ENCODE measurements around the gene ST8SIA1.

The ST8SIA1 gene

GRCh38 chr12:22282283-22282682 is 52.2 kb downstream of the ST8SIA1 start:
- H3K4me3 Mint-ChIP-seq, result no peak overlapping the region

GRCh38 chr12:22276867-22277266 is 57.6 kb downstream of the ST8SIA1 start:
- H3K27me3 Mint-ChIP-seq, result peaks cover 2% of the 10 kb centered on the region
- no peak overlapping the region for H3K4me3 Mint-ChIP-seq
- no peaks in the 10 kb centered on the region for H3K36me3 Mint-ChIP-seq
- no peaks in the 10 kb centered on the region for H3K4me1 Mint-ChIP-seq (ENCODE audit: low read depth)
- H3K27ac Mint-ChIP-seq, result no peak overlapping the region
- no peaks in the 10 kb centered on the region for H3K9me3 Mint-ChIP-seq (ENCODE audit: low read depth)

More at GRCh38 chr12:22282283-22282682, 52.2 kb downstream of the ST8SIA1 start:
- Mint-ChIP-seq H3K36me3 (no peaks in the 10 kb centered on the region), H3K9me3 (ENCODE audit: low read depth) (no peaks in the 10 kb centered on the region), H3K27me3 (no peaks in the 10 kb centered on the region), H3K27ac (no peak overlapping the region), H3K4me1 (ENCODE audit: low read depth) (peaks cover 3% of the 10 kb centered on the region)

GRCh38 chr12:22276313-22276712 is 58.2 kb downstream of the ST8SIA1 start:
- H3K4me3 Mint-ChIP-seq, result no peak overlapping the region
- H3K27ac Mint-ChIP-seq, result no peak overlapping the region
- no peaks in the 10 kb centered on the region for H3K36me3 Mint-ChIP-seq
- H3K27me3 Mint-ChIP-seq, result peaks cover 3% of the 10 kb centered on the region
- H3K9me3 Mint-ChIP-seq (ENCODE audit: low read depth), result no peaks in the 10 kb centered on the region
- H3K4me1 Mint-ChIP-seq (ENCODE audit: low read depth), result no peaks in the 10 kb centered on the region

GRCh38 chr12:22275843-22276242 is 58.7 kb downstream of the ST8SIA1 start:
- Mint-ChIP-seq H3K36me3 (no peaks in the 10 kb centered on the region), H3K27me3 (peaks cover 3% of the 10 kb centered on the region), H3K27ac (no peak overlapping the region), H3K4me3 (no peak overlapping the region), H3K4me1 (ENCODE audit: low read depth) (no peaks in the 10 kb centered on the region), H3K9me3 (ENCODE audit: low read depth) (no peaks in the 10 kb centered on the region)

- H3K36me3 Mint-ChIP-seq, result no peaks in the 10 kb centered on the region
- peaks cover 3% of the 10 kb centered on the region for H3K27me3 Mint-ChIP-seq
- H3K9me3 Mint-ChIP-seq (ENCODE audit: low read depth), result no peaks in the 10 kb centered on the region
- no peak overlapping the region for H3K27ac Mint-ChIP-seq
- H3K4me1 Mint-ChIP-seq (ENCODE audit: low read depth), result no peaks in the 10 kb centered on the region
- no peak overlapping the region for H3K4me3 Mint-ChIP-seq
These were observed 62.0 kb downstream of the ST8SIA1 start for GRCh38 chr12:22272335-22273151.

- Mint-ChIP-seq H3K9me3 (ENCODE audit: low read depth) (no peaks in the 10 kb centered on the region), H3K4me1 (ENCODE audit: low read depth) (no peaks in the 10 kb centered on the region), H3K27ac (no peak overlapping the region), H3K36me3 (no peaks in the 10 kb centered on the region), H3K4me3 (no peak overlapping the region), H3K27me3 (peaks cover 3% of the 10 kb centered on the region)
These were observed 63.5 kb downstream of the ST8SIA1 start for GRCh38 chr12:22271023-22271422.

GRCh38 chr12:22268973-22269372 is 65.5 kb downstream of the ST8SIA1 start:
- Mint-ChIP-seq H3K36me3 (no peaks in the 10 kb centered on the region), H3K4me3 (no peak overlapping the region), H3K4me1 (ENCODE audit: low read depth) (no peaks in the 10 kb centered on the region), H3K9me3 (ENCODE audit: low read depth) (no peaks in the 10 kb centered on the region), H3K27ac (no peak overlapping the region), H3K27me3 (peaks cover 3% of the 10 kb centered on the region)

- Mint-ChIP-seq H3K4me1 (ENCODE audit: low read depth) (no peaks in the 10 kb centered on the region), H3K27ac (no peak overlapping the region), H3K9me3 (ENCODE audit: low read depth) (no peaks in the 10 kb centered on the region), H3K36me3 (no peaks in the 10 kb centered on the region), H3K4me3 (peak overlapping the region; percentile 9), H3K27me3 (peaks cover 3% of the 10 kb centered on the region)
These were observed 66.1 kb downstream of the ST8SIA1 start for GRCh38 chr12:22268406-22268805.

GRCh38 chr12:22266101-22266500 is 68.4 kb downstream of the ST8SIA1 start:
- H3K36me3 Mint-ChIP-seq, result no peaks in the 10 kb centered on the region
- no peak overlapping the region for H3K27ac Mint-ChIP-seq
- H3K27me3 Mint-ChIP-seq, result no peaks in the 10 kb centered on the region
- no peak overlapping the region for H3K4me3 Mint-ChIP-seq
- no peaks in the 10 kb centered on the region for H3K9me3 Mint-ChIP-seq (ENCODE audit: low read depth)
- H3K4me1 Mint-ChIP-seq (ENCODE audit: low read depth), result no peaks in the 10 kb centered on the region

- no peak overlapping the region for H3K4me3 Mint-ChIP-seq
- H3K27me3 Mint-ChIP-seq, result no peaks in the 10 kb centered on the region
- no peaks in the 10 kb centered on the region for H3K4me1 Mint-ChIP-seq (ENCODE audit: low read depth)
- no peaks in the 10 kb centered on the region for H3K36me3 Mint-ChIP-seq
- H3K27ac Mint-ChIP-seq, result no peak overlapping the region
- no peaks in the 10 kb centered on the region for H3K9me3 Mint-ChIP-seq (ENCODE audit: low read depth)
These were observed 70.1 kb downstream of the ST8SIA1 start for GRCh38 chr12:22264380-22264779.

- Mint-ChIP-seq H3K4me1 (ENCODE audit: low read depth) (no peaks in the 10 kb centered on the region), H3K9me3 (ENCODE audit: low read depth) (no peaks in the 10 kb centered on the region), H3K27ac (no peak overlapping the region), H3K36me3 (no peaks in the 10 kb centered on the region), H3K4me3 (no peak overlapping the region), H3K27me3 (no peaks in the 10 kb centered on the region)
These were observed 72.2 kb downstream of the ST8SIA1 start for GRCh38 chr12:22262309-22262708.

- H3K27ac Mint-ChIP-seq, result no peak overlapping the region
These were observed 77.4 kb downstream of the ST8SIA1 start for GRCh38 chr12:22257100-22257499.

GRCh38 chr12:22256605-22257004 is 77.9 kb downstream of the ST8SIA1 start:
- Mint-ChIP-seq H3K27me3 (no peaks in the 10 kb centered on the region), H3K27ac (no peak overlapping the region), H3K4me1 (ENCODE audit: low read depth) (no peaks in the 10 kb centered on the region), H3K4me3 (no peak overlapping the region), H3K36me3 (no peaks in the 10 kb centered on the region), H3K9me3 (ENCODE audit: low read depth) (no peaks in the 10 kb centered on the region)

More at GRCh38 chr12:22257100-22257499, 77.4 kb downstream of the ST8SIA1 start:
- H3K9me3 Mint-ChIP-seq (ENCODE audit: low read depth), result no peaks in the 10 kb centered on the region
- H3K27me3 Mint-ChIP-seq, result no peaks in the 10 kb centered on the region
- no peaks in the 10 kb centered on the region for H3K36me3 Mint-ChIP-seq
- no peaks in the 10 kb centered on the region for H3K4me1 Mint-ChIP-seq (ENCODE audit: low read depth)
- no peak overlapping the region for H3K4me3 Mint-ChIP-seq

GRCh38 chr12:22256041-22256441 is 78.5 kb downstream of the ST8SIA1 start:
- Mint-ChIP-seq H3K36me3 (no peaks in the 10 kb centered on the region), H3K9me3 (ENCODE audit: low read depth) (no peaks in the 10 kb centered on the region), H3K4me1 (ENCODE audit: low read depth) (no peaks in the 10 kb centered on the region), H3K27ac (no peak overlapping the region), H3K27me3 (no peaks in the 10 kb centered on the region), H3K4me3 (no peak overlapping the region)

GRCh38 chr12:22255097-22255496 is 79.4 kb downstream of the ST8SIA1 start:
- no peak overlapping the region for H3K4me3 Mint-ChIP-seq

GRCh38 chr12:22254478-22254877 is 80.0 kb downstream of the ST8SIA1 start:
- H3K36me3 Mint-ChIP-seq, result no peaks in the 10 kb centered on the region
- no peak overlapping the region for H3K27ac Mint-ChIP-seq
- no peak overlapping the region for H3K4me3 Mint-ChIP-seq
- no peaks in the 10 kb centered on the region for H3K27me3 Mint-ChIP-seq
- peaks cover 2% of the 10 kb centered on the region for H3K4me1 Mint-ChIP-seq (ENCODE audit: low read depth)
- H3K9me3 Mint-ChIP-seq (ENCODE audit: low read depth), result no peaks in the 10 kb centered on the region

More at GRCh38 chr12:22255097-22255496, 79.4 kb downstream of the ST8SIA1 start:
- Mint-ChIP-seq H3K36me3 (no peaks in the 10 kb centered on the region), H3K27ac (no peak overlapping the region), H3K9me3 (ENCODE audit: low read depth) (no peaks in the 10 kb centered on the region), H3K4me1 (ENCODE audit: low read depth) (peaks cover 2% of the 10 kb centered on the region), H3K27me3 (no peaks in the 10 kb centered on the region)
